DND-41 (cell line): ENCODE data around the gene CCDC27.

ENCODE experiments used
- ATAC-seq: fragments of 200-7000 bp; cut with Tn5 transposase; 3 replicates; pipeline ENCODE4 v1.9.1; 2021; ENCODE audit warnings: low read depth; ENCODE audit not compliant: insufficient read depth
- DNase-seq: peaks from one replicate; pipeline ENCODE4 v3.0.0-alpha.2; 2020
- H2AFZ ChIP-seq: 2 replicates; pipeline ENCODE4 v1.6.0; 2012; ENCODE audit warnings: low read depth, low read length
- H3K27ac ChIP-seq: 2 replicates; pipeline ENCODE4 v1.5.1; 2012; ENCODE audit warnings: low read length, inconsistent platforms
- H3K27me3 ChIP-seq: fragments of 200-600 bp; sonication (generic); 2 replicates; pipeline ENCODE4 v1.6.0; 2012; ENCODE audit warnings: low read length, mild to moderate bottlenecking, inconsistent platforms; ENCODE audit not compliant: insufficient read depth, poor library complexity
- H3K36me3 ChIP-seq: 2 replicates; pipeline ENCODE4 v1.5.1; 2012; ENCODE audit warnings: low read length, inconsistent platforms; ENCODE audit not compliant: insufficient read depth
- H3K4me1 ChIP-seq: 2 replicates; pipeline ENCODE4 v1.5.1; 2012; ENCODE audit warnings: mild to moderate bottlenecking, low read length; ENCODE audit not compliant: insufficient read depth
- H3K4me2 ChIP-seq: 2 replicates; pipeline ENCODE4 v1.6.0; 2012; ENCODE audit warnings: mild to moderate bottlenecking, moderate library complexity, low read length, inconsistent platforms; ENCODE audit not compliant: insufficient read depth
- H3K4me3 ChIP-seq, 2 experiments: fragments of 200-600 bp in 1 of 2; shearing (Covaris generic) in 1 of 2; 2 replicates each; pipeline ENCODE4 v1.5.1; 2012 to 2016; ENCODE audit warnings: inconsistent platforms in 2 of 2, low read length in 2 of 2, mild to moderate bottlenecking in 2 of 2, low read depth in 1 of 2, moderate library complexity in 1 of 2
- H3K79me2 ChIP-seq: 2 replicates; pipeline ENCODE4 v1.6.0; 2012; ENCODE audit warnings: low read length, inconsistent platforms; ENCODE audit not compliant: insufficient read depth
- H3K9ac ChIP-seq: 2 replicates; pipeline ENCODE4 v1.6.0; 2012; ENCODE audit warnings: low read depth, mild to moderate bottlenecking, inconsistent platforms, low read length, moderate library complexity
- H3K9me3 ChIP-seq: 2 replicates; pipeline ENCODE4 v1.5.1; 2012; ENCODE audit warnings: low read length, moderate library complexity, mild to moderate bottlenecking, inconsistent platforms; ENCODE audit not compliant: insufficient read depth, severe bottlenecking
- H4K20me1 ChIP-seq: 2 replicates; pipeline ENCODE4 v1.6.0; 2012; ENCODE audit warnings: low read length; ENCODE audit not compliant: insufficient read depth
- EZH2 ChIP-seq: IDR thresholded peaks from 3 replicates; pipeline ENCODE4 v1.6.1; 2012; ENCODE audit warnings: borderline replicate concordance, low read depth, mild to moderate bottlenecking, moderate library complexity, low read length, inconsistent platforms; ENCODE audit not compliant: severe bottlenecking
- TF ChIP-seq, protein P1 (sequence below): IDR thresholded peaks from 2 replicates; pipeline ENCODE4 v1.5.1; 2012; ENCODE audit warnings: borderline replicate concordance, low read length, moderate library complexity, mild to moderate bottlenecking; ENCODE audit not compliant: poor library complexity, severe bottlenecking; ENCODE audit errors: extremely low read depth

Gene CCDC27

GRCh38 chr1:3770047-3770765 lies 18.0 kb downstream of the CCDC27 start:
- H3K9ac ChIP-seq, result no peak overlapping the region

DNA sequence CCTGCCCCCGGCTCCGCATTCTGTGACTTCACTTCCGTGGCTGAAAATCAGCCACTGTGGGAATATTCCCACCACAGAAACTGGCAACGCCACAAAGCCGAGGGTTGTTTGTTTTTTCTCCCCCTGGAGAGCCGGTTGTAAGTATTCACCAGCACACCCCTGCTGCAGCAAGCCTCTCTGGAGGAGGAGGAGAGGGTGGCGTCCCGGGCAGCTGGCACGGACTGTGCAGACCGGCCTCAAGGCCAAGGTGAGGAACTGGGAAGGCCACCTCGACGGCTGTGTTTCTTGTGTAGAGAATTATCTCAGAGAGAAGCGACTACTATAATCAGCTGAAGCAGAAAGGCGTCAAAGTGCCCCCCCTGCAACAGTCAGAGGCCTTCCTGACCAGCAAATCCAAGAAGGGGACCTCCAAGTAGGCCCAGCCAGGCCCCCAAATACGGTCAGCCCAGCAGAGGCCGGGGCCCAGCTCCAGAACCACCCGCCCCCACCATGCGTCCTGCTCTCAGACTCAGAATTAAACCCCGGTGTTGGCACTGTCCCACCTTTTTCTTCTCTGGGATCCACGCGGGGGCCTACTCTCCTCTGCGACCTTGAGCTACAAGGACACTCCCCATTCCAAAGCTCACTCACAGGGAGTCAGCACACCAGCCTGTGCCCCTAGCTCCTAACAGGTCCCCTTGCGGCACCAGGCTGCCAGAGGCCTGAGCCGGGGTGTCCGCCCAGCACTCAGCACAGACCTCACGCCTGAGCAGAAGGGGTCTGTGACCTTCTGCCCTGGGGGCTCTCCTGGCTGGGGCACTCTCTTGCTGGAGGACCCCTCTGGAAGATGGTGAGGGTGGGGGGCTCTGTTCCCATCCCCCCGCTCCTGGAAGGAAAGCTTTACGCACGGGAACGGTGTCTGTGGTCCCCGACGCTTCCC lies 19.1 kb downstream of the CCDC27 start:
- no peaks in the 10 kb centered on the region for H3K79me2 ChIP-seq
- no peaks in the 10 kb centered on the region for H3K27me3 ChIP-seq
- ATAC-seq (no peak), DNase-seq (no peak)
- no peak overlapping the region for H3K4me3 ChIP-seq
- H3K36me3 ChIP-seq, result no peaks in the 10 kb centered on the region
- H3K27ac ChIP-seq, result no peak overlapping the region
- H4K20me1 ChIP-seq, result peaks cover 6% of the 10 kb centered on the region; the same call in 1 of the 2 replicates
- TF ChIP-seq EZH2, result no peak
- TF ChIP-seq, protein P1, sequence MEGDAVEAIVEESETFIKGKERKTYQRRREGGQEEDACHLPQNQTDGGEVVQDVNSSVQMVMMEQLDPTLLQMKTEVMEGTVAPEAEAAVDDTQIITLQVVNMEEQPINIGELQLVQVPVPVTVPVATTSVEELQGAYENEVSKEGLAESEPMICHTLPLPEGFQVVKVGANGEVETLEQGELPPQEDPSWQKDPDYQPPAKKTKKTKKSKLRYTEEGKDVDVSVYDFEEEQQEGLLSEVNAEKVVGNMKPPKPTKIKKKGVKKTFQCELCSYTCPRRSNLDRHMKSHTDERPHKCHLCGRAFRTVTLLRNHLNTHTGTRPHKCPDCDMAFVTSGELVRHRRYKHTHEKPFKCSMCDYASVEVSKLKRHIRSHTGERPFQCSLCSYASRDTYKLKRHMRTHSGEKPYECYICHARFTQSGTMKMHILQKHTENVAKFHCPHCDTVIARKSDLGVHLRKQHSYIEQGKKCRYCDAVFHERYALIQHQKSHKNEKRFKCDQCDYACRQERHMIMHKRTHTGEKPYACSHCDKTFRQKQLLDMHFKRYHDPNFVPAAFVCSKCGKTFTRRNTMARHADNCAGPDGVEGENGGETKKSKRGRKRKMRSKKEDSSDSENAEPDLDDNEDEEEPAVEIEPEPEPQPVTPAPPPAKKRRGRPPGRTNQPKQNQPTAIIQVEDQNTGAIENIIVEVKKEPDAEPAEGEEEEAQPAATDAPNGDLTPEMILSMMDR, result no peak
- no peak overlapping the region for H3K9ac ChIP-seq
- no peak overlapping the region for H2AFZ ChIP-seq
- no peak overlapping the region for H3K4me2 ChIP-seq
- no peaks in the 10 kb centered on the region for H3K9me3 ChIP-seq
- no peaks in the 10 kb centered on the region for H3K4me1 ChIP-seq

More at GRCh38 chr1:3770047-3770765, 18.0 kb downstream of the CCDC27 start:
- H3K4me3 ChIP-seq, result no peak overlapping the region
- no peaks in the 10 kb centered on the region for H4K20me1 ChIP-seq
- no peaks in the 10 kb centered on the region for H3K79me2 ChIP-seq
- H3K4me2 ChIP-seq, result no peak overlapping the region
- DNase-seq (no peak), ATAC-seq (no peak)
- no peak overlapping the region for H3K27ac ChIP-seq
- no peaks in the 10 kb centered on the region for H3K27me3 ChIP-seq
- no peaks in the 10 kb centered on the region for H3K9me3 ChIP-seq
- H3K36me3 ChIP-seq, result no peaks in the 10 kb centered on the region
- TF ChIP-seq, protein P1, result no peak
- H2AFZ ChIP-seq, result no peak overlapping the region
- H3K4me1 ChIP-seq, result no peaks in the 10 kb centered on the region

DNA sequence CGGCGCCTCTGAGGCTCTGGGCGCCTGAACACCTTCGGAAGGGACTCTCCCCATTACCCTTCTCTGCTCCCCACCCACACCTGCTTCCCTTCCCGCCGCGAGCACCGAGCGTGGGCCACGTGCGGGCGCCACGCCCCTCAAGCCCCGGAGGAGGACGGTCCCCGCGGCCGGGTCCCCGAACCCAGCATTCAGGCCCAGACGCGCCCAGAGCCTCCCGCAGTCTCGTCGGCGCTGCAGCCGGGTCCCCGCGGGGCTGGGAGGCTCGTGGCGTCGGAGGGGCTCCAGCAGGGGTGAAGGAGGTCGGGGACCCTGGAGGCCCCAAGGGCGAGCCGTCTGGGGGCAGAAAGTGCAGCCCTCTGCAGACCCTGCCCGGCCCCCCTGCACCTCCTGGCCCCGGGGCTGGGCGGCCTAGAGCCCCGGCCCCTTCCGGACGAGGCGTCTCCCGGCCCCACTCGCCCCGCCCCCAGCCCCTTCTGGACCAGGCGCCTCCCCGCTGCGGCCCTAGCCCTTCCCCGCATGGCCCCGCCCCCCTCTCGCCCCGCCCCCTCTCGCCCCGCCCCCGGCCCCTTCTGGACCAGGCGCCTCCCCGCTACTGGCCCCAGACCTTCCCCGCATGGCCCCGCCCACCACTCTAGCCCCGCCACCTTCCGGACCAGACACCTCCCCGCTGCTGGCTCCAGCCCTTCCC lies 19.9 kb downstream of the CCDC27 start:
- Histone ChIP-seq H3K27me3 (no peaks in the 10 kb centered on the region), H3K4me2 (no peak overlapping the region), H3K4me3 (no peak overlapping the region), H4K20me1 (peaks cover 11% of the 10 kb centered on the region; the same call in 1 of the 2 replicates), H3K9me3 (no peaks in the 10 kb centered on the region), H3K36me3 (no peaks in the 10 kb centered on the region), H3K4me1 (no peaks in the 10 kb centered on the region), H3K9ac (no peak overlapping the region), H2AFZ (no peak overlapping the region), H3K79me2 (no peaks in the 10 kb centered on the region), H3K27ac (no peak overlapping the region)
- ATAC-seq (no peak), DNase-seq (no peak)
- TF ChIP-seq, protein P1, result no peak
- TF ChIP-seq EZH2, result no peak
